ENCODE measurements around the gene PIMREG. TPM values are rescaled to one million over a fixed set of nuclear protein-coding genes. Genes with fewer than 3 reads are reported as not detected.

The PIMREG gene
- polyA plus RNA-seq, 1 donor (not counting 4 experiments of a cell fraction or from before 2014, with no cell fraction given): 7.5 TPM

DNA sequence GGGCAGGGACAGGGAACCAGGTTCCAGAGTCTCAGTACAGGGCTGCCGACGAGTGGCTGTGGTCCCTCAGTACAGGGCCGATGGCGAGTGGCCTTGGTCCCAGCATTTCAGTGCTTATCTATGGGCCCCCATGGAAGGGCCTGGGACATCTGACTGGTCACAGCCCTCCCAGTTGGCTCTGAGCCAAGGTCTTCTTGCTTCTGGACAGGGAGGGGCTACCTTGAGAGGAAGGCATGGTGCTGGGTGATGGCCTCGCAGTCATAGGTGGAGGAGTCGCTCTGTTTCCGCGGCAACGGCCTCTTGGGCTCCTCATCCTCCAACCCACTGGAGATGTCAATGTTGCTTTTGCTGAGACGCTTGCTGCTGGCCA lies 32.5 kb downstream of the PIMREG start:
- no peak overlapping the region for H2AFZ ChIP-seq (ENCODE audit: control insufficient read depth, low read length)
- H3K36me3 ChIP-seq (ENCODE audit: control insufficient read depth in 2 of 2, extremely low read depth in 1 of 2, insufficient read depth in 2 of 2, low read length in 2 of 2): peaks cover 0 to 1% of the 10 kb centered on the region in 2 experiments
- H3K9me3 ChIP-seq (ENCODE audit: control insufficient read depth, low read depth, low read length): no peaks in the 10 kb centered on the region
- peaks cover 45% of the 10 kb centered on the region for H3K4me1 ChIP-seq (ENCODE audit: control insufficient read depth, extremely low read depth, insufficient read depth, low read length)
- peaks cover under 1% of the 10 kb centered on the region for H4K20me1 ChIP-seq (ENCODE audit: control insufficient read depth, extremely low read depth, insufficient read depth, low read length)
- no peak overlapping the region for H3K4me3 ChIP-seq (ENCODE audit: control insufficient read depth in 2 of 3, extremely low read depth in 1 of 3, insufficient read depth in 2 of 3, low read depth in 1 of 3, low read length in 3 of 3)
- no peaks in the 10 kb centered on the region for H3K79me2 ChIP-seq (ENCODE audit: control insufficient read depth, insufficient read depth, low read length)
- dilution Hi-C loops (cut with MboI; ENCODE audit: extremely low pct_ligation_motif_present, low sequenced_read_pairs): no loop called here
- H3K27me3 ChIP-seq (ENCODE audit: control insufficient read depth, extremely low read depth, insufficient read depth, low read length): no peaks in the 10 kb centered on the region
- no peak overlapping the region for H3K27ac ChIP-seq (ENCODE audit: control insufficient read depth, insufficient read depth, low read length)
- H3K9me1 ChIP-seq (ENCODE audit: control insufficient read depth, extremely low read depth, insufficient read depth, low read length): peaks cover 2% of the 10 kb centered on the region
- DNase-seq (ENCODE audit: low read depth, low spot score) (no peak), FAIRE-seq (no peak)
- H3K4me2 ChIP-seq (ENCODE audit: control insufficient read depth, extremely low read depth, insufficient read depth, low read depth, low read length): no peak overlapping the region
- no peak overlapping the region for H3K9ac ChIP-seq (ENCODE audit: control insufficient read depth, extremely low read depth, insufficient read depth, low read length)
- TF ChIP-seq, protein P1, sequence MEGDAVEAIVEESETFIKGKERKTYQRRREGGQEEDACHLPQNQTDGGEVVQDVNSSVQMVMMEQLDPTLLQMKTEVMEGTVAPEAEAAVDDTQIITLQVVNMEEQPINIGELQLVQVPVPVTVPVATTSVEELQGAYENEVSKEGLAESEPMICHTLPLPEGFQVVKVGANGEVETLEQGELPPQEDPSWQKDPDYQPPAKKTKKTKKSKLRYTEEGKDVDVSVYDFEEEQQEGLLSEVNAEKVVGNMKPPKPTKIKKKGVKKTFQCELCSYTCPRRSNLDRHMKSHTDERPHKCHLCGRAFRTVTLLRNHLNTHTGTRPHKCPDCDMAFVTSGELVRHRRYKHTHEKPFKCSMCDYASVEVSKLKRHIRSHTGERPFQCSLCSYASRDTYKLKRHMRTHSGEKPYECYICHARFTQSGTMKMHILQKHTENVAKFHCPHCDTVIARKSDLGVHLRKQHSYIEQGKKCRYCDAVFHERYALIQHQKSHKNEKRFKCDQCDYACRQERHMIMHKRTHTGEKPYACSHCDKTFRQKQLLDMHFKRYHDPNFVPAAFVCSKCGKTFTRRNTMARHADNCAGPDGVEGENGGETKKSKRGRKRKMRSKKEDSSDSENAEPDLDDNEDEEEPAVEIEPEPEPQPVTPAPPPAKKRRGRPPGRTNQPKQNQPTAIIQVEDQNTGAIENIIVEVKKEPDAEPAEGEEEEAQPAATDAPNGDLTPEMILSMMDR (optimal IDR thresholded peaks at IDR 0.05 in 1 of 3, IDR thresholded peaks at IDR 0.05 in 1 of 3, conservative IDR thresholded peaks at IDR 0.05 in 1 of 3; ENCODE audit: extremely low read depth in 1 of 3, insufficient read depth in 2 of 3, low read length in 3 of 3): no peak
- TF ChIP-seq EZH2 (IDR thresholded peaks at IDR 0.05; ENCODE audit: low read length): no peak

DNA sequence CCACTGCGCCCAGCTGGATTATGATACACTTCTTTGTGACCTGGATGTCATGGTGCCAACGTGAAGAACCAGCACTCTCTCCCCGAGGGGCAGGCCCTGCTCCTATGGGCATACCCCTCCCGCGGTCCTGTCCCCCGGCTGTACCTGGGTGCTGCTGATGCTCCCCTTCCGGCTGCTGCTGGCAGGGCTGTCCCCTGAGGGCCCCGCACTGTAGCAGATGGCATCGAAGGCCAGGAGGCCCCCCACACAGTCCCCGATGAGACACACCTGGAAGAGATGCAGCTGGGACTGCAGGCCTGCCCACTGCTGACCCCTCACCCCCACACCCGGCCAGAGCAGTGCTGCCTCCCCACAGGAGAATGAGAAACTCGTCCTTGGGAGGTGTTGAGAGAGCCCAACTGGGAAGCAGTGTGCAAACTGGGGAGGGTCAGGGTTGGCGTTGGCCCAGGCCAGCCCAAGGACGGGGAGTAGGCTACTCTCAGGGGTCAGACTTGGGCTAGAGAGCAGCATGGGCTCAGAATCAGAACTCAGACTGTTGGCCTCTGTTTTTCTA lies 33.7 kb downstream of the PIMREG start:
- dilution Hi-C loops (cut with MboI; ENCODE audit: extremely low pct_ligation_motif_present, low sequenced_read_pairs): no loop called here
- H4K20me1 ChIP-seq (ENCODE audit: control insufficient read depth, extremely low read depth, insufficient read depth, low read length): no peaks in the 10 kb centered on the region
- no peaks in the 10 kb centered on the region for H3K79me2 ChIP-seq (ENCODE audit: control insufficient read depth, insufficient read depth, low read length)
- H3K27me3 ChIP-seq (ENCODE audit: control insufficient read depth, extremely low read depth, insufficient read depth, low read length): no peaks in the 10 kb centered on the region
- H3K9me3 ChIP-seq (ENCODE audit: control insufficient read depth, low read depth, low read length): no peaks in the 10 kb centered on the region
- no peak overlapping the region for H3K4me3 ChIP-seq (ENCODE audit: control insufficient read depth in 2 of 3, extremely low read depth in 1 of 3, insufficient read depth in 2 of 3, low read depth in 1 of 3, low read length in 3 of 3)
- H3K4me2 ChIP-seq (ENCODE audit: control insufficient read depth, extremely low read depth, insufficient read depth, low read depth, low read length): no peak overlapping the region
- peaks cover 0 to 1% of the 10 kb centered on the region in 2 experiments for H3K36me3 ChIP-seq (ENCODE audit: control insufficient read depth in 2 of 2, extremely low read depth in 1 of 2, insufficient read depth in 2 of 2, low read length in 2 of 2)
- no peak overlapping the region for H3K9ac ChIP-seq (ENCODE audit: control insufficient read depth, extremely low read depth, insufficient read depth, low read length)
- no peak for DNase-seq (ENCODE audit: low read depth, low spot score)
- TF ChIP-seq, protein P1 (optimal IDR thresholded peaks at IDR 0.05 in 1 of 3, IDR thresholded peaks at IDR 0.05 in 1 of 3, conservative IDR thresholded peaks at IDR 0.05 in 1 of 3; ENCODE audit: extremely low read depth in 1 of 3, insufficient read depth in 2 of 3, low read length in 3 of 3): no peak
- no peak for TF ChIP-seq EZH2 (IDR thresholded peaks at IDR 0.05; ENCODE audit: low read length)
- no peak for FAIRE-seq
- H3K27ac ChIP-seq (ENCODE audit: control insufficient read depth, insufficient read depth, low read length): no peak overlapping the region
- H2AFZ ChIP-seq (ENCODE audit: control insufficient read depth, low read length): no peak overlapping the region
- H3K9me1 ChIP-seq (ENCODE audit: control insufficient read depth, extremely low read depth, insufficient read depth, low read length): peaks cover 2% of the 10 kb centered on the region
- peaks cover 34% of the 10 kb centered on the region for H3K4me1 ChIP-seq (ENCODE audit: control insufficient read depth, extremely low read depth, insufficient read depth, low read length)
